ENCODE data around the gene ELOVL7. TPM values are rescaled to one million over a fixed set of nuclear protein-coding genes. Genes with fewer than 3 reads are reported as not detected.
"Not testable (repeated sequence)": the region's sequence is repeated elsewhere in the genome, so short reads cannot be mapped to it uniquely, and the experiment has no call there.

Gene ELOVL7
- total RNA-seq, 1 donor from 2014 or later: 4.4 TPM

DNA sequence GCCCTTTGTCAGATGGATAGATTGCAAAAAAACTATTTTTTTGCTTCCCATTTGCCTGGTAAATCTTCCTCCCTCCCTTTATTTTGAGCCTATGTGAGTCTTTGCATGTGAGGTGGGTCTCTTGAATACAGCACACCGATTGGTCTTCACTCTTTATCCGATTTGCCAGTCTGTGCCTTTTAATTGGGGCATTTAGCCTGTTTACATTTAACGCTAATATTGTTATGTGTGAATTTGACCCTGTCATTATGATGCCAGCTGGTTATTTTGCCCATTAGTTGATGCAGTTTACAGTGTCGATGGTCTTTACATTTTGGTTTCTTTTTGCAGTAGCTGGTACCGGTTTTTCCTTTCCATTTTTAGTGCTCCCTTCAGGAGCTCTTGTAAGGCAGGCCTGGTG is 131.1 kb downstream of the ELOVL7 start:
- Mint-ChIP-seq H3K27ac (ENCODE audit: unreplicated experiment) (no peak overlapping the region), H3K36me3 (ENCODE audit: low read depth, unreplicated experiment) (peaks cover 8% of the 10 kb centered on the region), H3K27me3 (ENCODE audit: unreplicated experiment) (peaks cover 3% of the 10 kb centered on the region), H3K4me1 (ENCODE audit: unreplicated experiment) (peaks cover 5% of the 10 kb centered on the region), H3K4me3 (ENCODE audit: unreplicated experiment) (no peak overlapping the region), H3K9me3 (ENCODE audit: unreplicated experiment) (no peaks in the 10 kb centered on the region)
- DNase-seq (ENCODE audit: low spot score): no peak
- no peak for TF ChIP-seq CTCF (IDR thresholded peaks at IDR 0.05; ENCODE audit: unreplicated experiment)

DNA sequence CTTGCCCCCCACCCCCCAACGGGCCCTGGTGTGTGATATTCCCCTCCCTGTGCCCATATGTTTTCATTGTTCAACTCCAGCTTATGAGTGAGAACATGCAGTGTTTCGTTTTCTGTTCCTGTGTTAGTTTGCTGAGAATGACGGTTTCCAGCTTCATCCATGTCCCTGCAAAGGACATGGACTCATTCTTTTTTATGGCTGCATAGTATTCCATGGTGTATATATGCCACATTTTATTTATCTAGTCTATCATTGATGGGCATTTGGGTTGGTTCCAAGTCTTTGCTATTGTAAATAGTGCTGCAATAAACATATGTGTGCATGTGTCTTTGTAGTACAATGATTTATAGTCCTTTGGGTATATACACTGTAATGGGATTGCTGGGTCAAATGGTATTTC is 132.2 kb downstream of the ELOVL7 start:
- not testable (repeated sequence) for H3K9me3 Mint-ChIP-seq (ENCODE audit: unreplicated experiment); H3K36me3 Mint-ChIP-seq (ENCODE audit: low read depth, unreplicated experiment); H3K27me3 Mint-ChIP-seq (ENCODE audit: unreplicated experiment); DNase-seq (ENCODE audit: low spot score); H3K4me3 Mint-ChIP-seq (ENCODE audit: unreplicated experiment); H3K27ac Mint-ChIP-seq (ENCODE audit: unreplicated experiment); H3K4me1 Mint-ChIP-seq (ENCODE audit: unreplicated experiment)

DNA sequence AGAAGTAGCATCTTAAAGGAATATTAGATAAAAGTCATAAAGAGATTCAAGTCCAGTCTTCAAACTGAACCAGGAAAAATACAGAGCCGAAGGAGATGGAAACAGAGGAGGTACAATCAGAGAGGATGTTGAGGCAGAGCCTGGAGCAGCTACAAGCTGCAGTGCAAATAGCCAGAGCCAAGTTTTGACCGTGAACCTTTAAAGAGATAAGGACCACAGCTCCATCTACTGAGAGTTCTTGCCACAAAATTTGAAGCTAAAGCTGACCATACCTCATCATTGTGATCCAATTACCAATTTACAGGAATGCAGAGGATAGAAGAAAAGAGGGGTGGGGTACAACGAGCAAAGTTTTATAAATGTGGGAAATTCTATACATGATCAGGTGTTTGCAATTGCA is 133.7 kb downstream of the ELOVL7 start:
- H3K9me3 Mint-ChIP-seq (ENCODE audit: unreplicated experiment): no peaks in the 10 kb centered on the region
- H3K4me1 Mint-ChIP-seq (ENCODE audit: unreplicated experiment): peaks cover 5% of the 10 kb centered on the region
- H3K27me3 Mint-ChIP-seq (ENCODE audit: unreplicated experiment): peaks cover 3% of the 10 kb centered on the region
- no peak overlapping the region for H3K4me3 Mint-ChIP-seq (ENCODE audit: unreplicated experiment)
- no peak for TF ChIP-seq CTCF (IDR thresholded peaks at IDR 0.05; ENCODE audit: unreplicated experiment)
- H3K36me3 Mint-ChIP-seq (ENCODE audit: low read depth, unreplicated experiment): peaks cover 4% of the 10 kb centered on the region
- no peak for DNase-seq (ENCODE audit: low spot score)
- no peak overlapping the region for H3K27ac Mint-ChIP-seq (ENCODE audit: unreplicated experiment)

DNA sequence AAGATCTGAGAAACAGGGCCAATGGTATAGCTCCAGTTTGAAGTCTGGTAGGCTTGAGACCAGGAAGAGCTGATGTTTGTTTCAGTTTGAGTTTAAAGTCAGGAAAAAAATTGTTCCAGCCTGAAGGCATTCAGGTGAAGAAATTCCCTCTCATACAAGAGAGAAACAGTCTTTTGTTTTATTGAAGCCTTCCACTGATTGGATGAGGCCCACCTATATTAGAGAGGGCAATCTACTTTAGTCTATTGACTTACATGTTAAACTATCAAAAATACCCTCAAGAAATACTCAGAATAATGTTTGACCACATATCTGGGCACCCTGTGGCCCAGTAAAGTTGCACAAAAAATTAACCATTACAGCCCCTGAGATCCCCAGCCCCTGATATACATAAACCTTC is 138.9 kb downstream of the ELOVL7 start:
- no peak for TF ChIP-seq CTCF (IDR thresholded peaks at IDR 0.05; ENCODE audit: unreplicated experiment)
- no peaks in the 10 kb centered on the region for H3K36me3 Mint-ChIP-seq (ENCODE audit: low read depth, unreplicated experiment)
- H3K27ac Mint-ChIP-seq (ENCODE audit: unreplicated experiment): no peak overlapping the region
- H3K4me1 Mint-ChIP-seq (ENCODE audit: unreplicated experiment): peaks cover 10% of the 10 kb centered on the region
- H3K4me3 Mint-ChIP-seq (ENCODE audit: unreplicated experiment): no peak overlapping the region
- H3K27me3 Mint-ChIP-seq (ENCODE audit: unreplicated experiment): peaks cover 2% of the 10 kb centered on the region
- no peaks in the 10 kb centered on the region for H3K9me3 Mint-ChIP-seq (ENCODE audit: unreplicated experiment)
- no peak for DNase-seq (ENCODE audit: low spot score)

- H3K4me3 Mint-ChIP-seq (ENCODE audit: unreplicated experiment): no peak overlapping the region
- no peak for TF ChIP-seq CTCF (IDR thresholded peaks at IDR 0.05; ENCODE audit: unreplicated experiment)
- H3K27ac Mint-ChIP-seq (ENCODE audit: unreplicated experiment): no peak overlapping the region
- peaks cover 13% of the 10 kb centered on the region for H3K4me1 Mint-ChIP-seq (ENCODE audit: unreplicated experiment)
- no peaks in the 10 kb centered on the region for H3K9me3 Mint-ChIP-seq (ENCODE audit: unreplicated experiment)
- no peak for DNase-seq (ENCODE audit: low spot score)
- peaks cover 3% of the 10 kb centered on the region for H3K36me3 Mint-ChIP-seq (ENCODE audit: low read depth, unreplicated experiment)
- peaks cover 6% of the 10 kb centered on the region for H3K27me3 Mint-ChIP-seq (ENCODE audit: unreplicated experiment)
Observed at GRCh38 chr5:60703944-60704343, 140.1 kb downstream of the ELOVL7 start.

Other genes starting within 250 kb of the ELOVL7 start
- 6.4 TPM for gene DEPDC1B, start 144.1 kb downstream of the ELOVL7 start, total RNA-seq (ENCODE audit: unreplicated experiment)
- 15.3 TPM for gene ERCC8, start 100.8 kb upstream of the ELOVL7 start, total RNA-seq (ENCODE audit: unreplicated experiment)
- gene NDUFAF2, start 100.9 kb upstream of the ELOVL7 start, total RNA-seq (ENCODE audit: unreplicated experiment): 13.9 TPM

All from endothelial cell (in vitro differentiated cells).